CD4-positive, CD25-positive, alpha-beta regulatory T cell (primary cell): ENCODE measurements around the gene SIK3. TPM values are rescaled to one million over a fixed set of nuclear protein-coding genes. Genes with fewer than 3 reads are reported as not detected.
A peak's percentile ranks its signal among the peaks of the same experiment; 100 is the strongest.
"Not testable (repeated sequence)": the region's sequence is repeated elsewhere in the genome, so short reads cannot be mapped to it uniquely, and the experiment has no call there.

Source experiments
- ATAC-seq, 2 donors: fragments of 150-1000 bp; cut with Tn5 transposase; one replicate each; pipeline ENCODE4 v1.10.0; 2021; ENCODE audit warnings: low read depth in 2 of 2, moderate number of reproducible peaks in 2 of 2, moderate library complexity in 1 of 2
- DNase-seq, 3 donors: peaks; one replicate each; pipeline versions ENCODE4 v3.0.0 to v3.0.0-alpha.2; 2012 to 2022; ENCODE audit warnings: mixed read lengths in 1 of 3
- H3K27ac ChIP-seq: one replicate; pipeline ENCODE4 v1.7.0; 2013; ENCODE audit warnings: mild to moderate bottlenecking, low read length; ENCODE audit not compliant: insufficient read depth, poor library complexity, severe bottlenecking
- H3K27me3 ChIP-seq: one replicate; pipeline ENCODE4 v1.7.0; 2013; ENCODE audit warnings: low read length; ENCODE audit not compliant: control insufficient read depth, insufficient read depth
- H3K36me3 ChIP-seq: one replicate; pipeline ENCODE4 v1.7.0; 2013; ENCODE audit warnings: mild to moderate bottlenecking, low read length, moderate library complexity; ENCODE audit not compliant: control insufficient read depth, insufficient read depth
- H3K4me1 ChIP-seq: 2 replicates; pipeline ENCODE4 v1.7.0; 2013; ENCODE audit warnings: mild to moderate bottlenecking, low read length; ENCODE audit not compliant: insufficient read depth, control insufficient read depth, poor library complexity, severe bottlenecking
- H3K4me3 ChIP-seq: one replicate; pipeline ENCODE4 v1.7.0; 2013; ENCODE audit warnings: low read depth, mild to moderate bottlenecking, low read length, moderate library complexity
- H3K9me3 ChIP-seq, 2 experiments: 1 replicate in 1 of 2; 2 replicates in 1 of 2; pipeline ENCODE4 v1.7.0; 2013; ENCODE audit warnings: low read length in 2 of 2, mild to moderate bottlenecking in 1 of 2, moderate library complexity in 1 of 2; ENCODE audit not compliant: control insufficient read depth in 2 of 2
- H3K27ac Mint-ChIP-seq, 3 donors: one replicate each; pipeline ENCODE4 v1.8.0; 2020 to 2022; ENCODE audit warnings: mild to moderate bottlenecking in 3 of 3, mixed read lengths in 3 of 3, moderate library complexity in 2 of 3
- H3K27me3 Mint-ChIP-seq: one replicate; pipeline ENCODE4 v1.8.0; 2022; ENCODE audit warnings: mild to moderate bottlenecking, mixed read lengths
- H3K36me3 Mint-ChIP-seq: one replicate; pipeline ENCODE4 v1.8.0; 2020; ENCODE audit warnings: mixed read lengths
- H3K4me1 Mint-ChIP-seq, 4 donors: one replicate each; pipeline ENCODE4 v1.8.0; 2020 to 2022; ENCODE audit warnings: mixed read lengths in 4 of 4, mild to moderate bottlenecking in 1 of 4
- H3K4me3 Mint-ChIP-seq, 4 donors: one replicate each; pipeline ENCODE4 v1.8.0; 2020 to 2022; ENCODE audit warnings: mild to moderate bottlenecking in 4 of 4, mixed read lengths in 4 of 4, moderate library complexity in 3 of 4
- H3K9me3 Mint-ChIP-seq, 7 donors: one replicate each; pipeline ENCODE4 v1.8.0; 2020 to 2022; ENCODE audit warnings: mixed read lengths in 7 of 7, mild to moderate bottlenecking in 3 of 7, moderate library complexity in 2 of 7
- polyA plus RNA-seq, 4 donors: library from polyadenylated mRNA; unstranded; fragments of 300-500 nt; fragmentation: Illumina TruSeq; gene quantifications; one replicate each; pipeline ENCODE4 v1.2.3, GENCODE V29; 2021
- total RNA-seq: library from RNA; stranded (reverse); gene quantifications from one replicate; pipeline ENCODE4 v1.2.3, GENCODE V29; 2022

The SIK3 gene
- total and polyA plus RNA-seq, 5 donors from 2014 or later: 7.0 to 55.2 (median 9.4) TPM

DNA sequence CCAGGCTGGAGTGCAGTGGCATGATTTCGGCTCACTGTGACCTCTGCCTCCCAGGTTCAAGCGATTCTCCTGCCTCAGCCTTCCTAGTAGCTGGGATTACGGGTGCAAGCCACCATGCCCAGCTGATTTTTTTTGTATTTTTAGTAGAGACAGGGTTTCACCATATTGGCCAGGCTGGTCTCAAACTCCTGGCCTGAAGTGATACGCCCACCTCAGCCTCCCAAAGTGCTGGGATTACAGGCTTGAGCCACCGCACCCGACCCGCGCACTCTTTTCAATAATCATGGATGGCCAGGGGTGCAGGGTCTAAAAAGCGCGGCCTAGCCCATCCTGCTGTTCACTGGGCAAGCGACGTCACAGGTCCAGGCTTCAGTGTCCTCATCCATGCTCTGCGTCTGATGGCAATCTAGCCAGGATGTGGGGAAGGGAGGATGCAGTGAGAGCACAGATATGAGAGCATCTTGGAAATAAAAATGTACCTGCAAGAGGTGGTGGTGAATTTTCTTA lies 263.6 kb downstream of the SIK3 start:
- peaks cover 0 to 23% (median 11%) of the 10 kb centered on the region in 4 donors for H3K4me1 Mint-ChIP-seq
- not testable (repeated sequence) for H3K27me3 ChIP-seq, H3K27ac ChIP-seq, ATAC-seq, H3K9me3 Mint-ChIP-seq, H3K36me3 Mint-ChIP-seq, H3K36me3 ChIP-seq, DNase-seq, H3K4me3 ChIP-seq, H3K27me3 Mint-ChIP-seq, H3K9me3 ChIP-seq
- peak overlapping the region; percentile 39 to 71 (median 58) for H3K4me3 Mint-ChIP-seq
- H3K27ac Mint-ChIP-seq: peak overlapping the region in 2 of 3 donors; percentile 64 to 69
- peaks cover 10% of the 10 kb centered on the region for H3K4me1 ChIP-seq

GRCh38 chr11:116833816-116834534 lies 264.3 kb downstream of the SIK3 start:
- Mint-ChIP-seq H3K4me1 (peaks cover 0 to 23% (median 11%) of the 10 kb centered on the region in 4 donors), H3K27me3 (no peaks in the 10 kb centered on the region), H3K9me3 (no peaks in the 10 kb centered on the region), H3K4me3 (no peak overlapping the region), H3K36me3 (no peaks in the 10 kb centered on the region), H3K27ac (peak overlapping the region in 1 of 3 donors; percentile 26)
- ATAC-seq (no peak), DNase-seq (no peak)
- Histone ChIP-seq H3K4me1 (peaks cover 10% of the 10 kb centered on the region), H3K27ac (no peak overlapping the region), H3K4me3 (no peak overlapping the region), H3K36me3 (no peaks in the 10 kb centered on the region), H3K9me3 (no peaks in the 10 kb centered on the region), H3K27me3 (no peaks in the 10 kb centered on the region)

GRCh38 chr11:116833491-116833815 lies 264.8 kb downstream of the SIK3 start:
- Mint-ChIP-seq H3K4me1 (peaks cover 0 to 23% (median 11%) of the 10 kb centered on the region in 4 donors), H3K27ac (peak overlapping the region in 1 of 3 donors; percentile 26)
- peaks cover 10% of the 10 kb centered on the region for H3K4me1 ChIP-seq

GRCh38 chr11:116832350-116833290 lies 265.6 kb downstream of the SIK3 start:
- Mint-ChIP-seq H3K27me3 (no peaks in the 10 kb centered on the region), H3K9me3 (no peaks in the 10 kb centered on the region)

More at GRCh38 chr11:116833491-116833815, 264.8 kb downstream of the SIK3 start:
- Mint-ChIP-seq H3K4me3 (peak overlapping the region in 1 of 4 donors; percentile 43), H3K9me3 (no peaks in the 10 kb centered on the region), H3K36me3 (no peaks in the 10 kb centered on the region), H3K27me3 (no peaks in the 10 kb centered on the region)
- H3K27ac ChIP-seq: no peak overlapping the region
- DNase-seq: no peak
- H3K9me3 ChIP-seq: no peaks in the 10 kb centered on the region
- no peak for ATAC-seq
- no peaks in the 10 kb centered on the region for H3K27me3 ChIP-seq
- H3K4me3 ChIP-seq: no peak overlapping the region
- no peaks in the 10 kb centered on the region for H3K36me3 ChIP-seq

DNA sequence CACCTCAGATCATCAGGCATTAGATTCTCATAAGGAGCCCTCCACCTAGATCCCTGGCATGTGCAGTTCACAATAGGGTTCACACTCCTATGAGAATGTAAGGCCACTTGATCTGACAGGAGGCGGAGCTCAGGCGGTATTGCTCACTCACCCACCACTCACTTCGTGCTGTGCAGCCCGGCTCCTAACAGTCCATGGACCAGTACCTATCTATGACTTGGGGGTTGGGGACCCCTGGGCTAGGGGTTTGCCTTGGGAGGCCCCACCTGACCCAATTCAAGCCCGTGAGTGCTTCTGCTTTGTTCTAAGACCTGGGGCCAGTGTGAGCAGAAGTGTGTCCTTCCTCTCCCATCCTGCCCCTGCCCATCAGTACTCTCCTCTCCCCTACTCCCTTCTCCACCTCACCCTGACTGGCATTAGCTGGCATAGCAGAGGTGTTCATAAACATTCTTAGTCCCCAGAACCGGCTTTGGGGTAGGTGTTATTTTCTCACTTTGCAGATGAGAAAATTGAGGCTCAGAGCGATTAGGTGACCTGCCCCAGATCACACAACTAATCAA lies 266.4 kb downstream of the SIK3 start:
- Histone ChIP-seq H3K36me3 (no peaks in the 10 kb centered on the region), H3K27ac (no peak overlapping the region), H3K4me3 (no peak overlapping the region), H3K27me3 (no peaks in the 10 kb centered on the region), H3K9me3 (no peaks in the 10 kb centered on the region), H3K4me1 (peaks cover 10% of the 10 kb centered on the region)
- ATAC-seq: no peak
- DNase-seq: no peak
- Mint-ChIP-seq H3K36me3 (no peaks in the 10 kb centered on the region), H3K4me3 (no peak overlapping the region), H3K27me3 (no peaks in the 10 kb centered on the region), H3K4me1 (peaks cover 0 to 19% (median 11%) of the 10 kb centered on the region in 4 donors), H3K9me3 (no peaks in the 10 kb centered on the region), H3K27ac (no peak overlapping the region)

More at GRCh38 chr11:116832350-116833290, 265.6 kb downstream of the SIK3 start:
- Histone ChIP-seq H3K27ac (no peak overlapping the region), H3K4me3 (no peak overlapping the region), H3K4me1 (peaks cover 10% of the 10 kb centered on the region), H3K36me3 (no peaks in the 10 kb centered on the region), H3K27me3 (no peaks in the 10 kb centered on the region), H3K9me3 (no peaks in the 10 kb centered on the region)
- Mint-ChIP-seq H3K36me3 (no peaks in the 10 kb centered on the region), H3K4me3 (no peak overlapping the region), H3K27ac (peak overlapping the region in 1 of 3 donors; percentile 26), H3K4me1 (peaks cover 0 to 19% (median 11%) of the 10 kb centered on the region in 4 donors)
- ATAC-seq (no peak), DNase-seq (no peak)

GRCh38 chr11:116830184-116830912 lies 267.9 kb downstream of the SIK3 start:
- no peaks in the 10 kb centered on the region for H3K27me3 Mint-ChIP-seq
- Histone ChIP-seq H3K27me3 (no peaks in the 10 kb centered on the region), H3K36me3 (no peaks in the 10 kb centered on the region), H3K4me1 (peaks cover 2% of the 10 kb centered on the region), H3K27ac (no peak overlapping the region), H3K4me3 (no peak overlapping the region), H3K9me3 (no peaks in the 10 kb centered on the region)
- H3K36me3 Mint-ChIP-seq: no peaks in the 10 kb centered on the region
- H3K9me3 Mint-ChIP-seq: no peaks in the 10 kb centered on the region
- no peak for ATAC-seq
- no peak overlapping the region for H3K27ac Mint-ChIP-seq
- DNase-seq: no peak
- H3K4me1 Mint-ChIP-seq: peaks cover 0 to 11% (median 5%) of the 10 kb centered on the region in 4 donors
- no peak overlapping the region for H3K4me3 Mint-ChIP-seq

GRCh38 chr11:116829525-116830183 lies 268.6 kb downstream of the SIK3 start, which contains the start of gene APOC3:
Gene APOC3 (plus strand): TSS chr11:116829907. CDS start chr11:116830583, 676 bp downstream.
- Mint-ChIP-seq H3K4me1 (peaks cover 0 to 4% (median under 1%) of the 10 kb centered on the region in 4 donors), H3K4me3 (no peak within 1 kb of the TSS), H3K27me3 (no peaks in the 10 kb centered on the region), H3K27ac (no peak within 1 kb of the TSS), H3K36me3 (no peaks in the 10 kb centered on the region), H3K9me3 (no peaks in the 10 kb centered on the region)
- H3K4me3 ChIP-seq: no peak within 1 kb of the TSS
- H3K27me3 ChIP-seq: no peaks in the 10 kb centered on the region
- DNase-seq (no peak), ATAC-seq (no peak)
- no peaks in the 10 kb centered on the region for H3K36me3 ChIP-seq
- H3K9me3 ChIP-seq: no peaks in the 10 kb centered on the region
- H3K27ac ChIP-seq: no peak within 1 kb of the TSS
- H3K4me1 ChIP-seq: no peaks in the 10 kb centered on the region
